HG03103 (cell line): ENCODE data around the gene RBM28.
"Not testable (repeated sequence)": the region's sequence is repeated elsewhere in the genome, so short reads cannot be mapped to it uniquely, and the experiment has no call there.

Experiments
- ATAC-seq: cut with Tn5 transposase; IDR thresholded peaks from one replicate; pipeline ENCODE4 v1.9.1; 2021; ENCODE audit warnings: low read depth; ENCODE audit not compliant: unreplicated experiment

The RBM28 gene

GRCh38 chr7:128302139-128302538, 41.6 kb downstream of the RBM28 start:
- no peak for ATAC-seq

- no peak for ATAC-seq
Observed at GRCh38 chr7:128299109-128299607, 44.5 kb downstream of the RBM28 start.

- not testable (repeated sequence) for ATAC-seq
Observed at GRCh38 chr7:128298004-128298403, 45.7 kb downstream of the RBM28 start.

- ATAC-seq = no peak
Observed at GRCh38 chr7:128287556-128287955, 56.2 kb downstream of the RBM28 start.

- no peak for ATAC-seq
Observed at GRCh38 chr7:128284102-128284501, 59.6 kb downstream of the RBM28 start.

- ATAC-seq = no peak
Observed at GRCh38 chr7:128281605-128282380, 61.9 kb downstream of the RBM28 start.

- not testable (repeated sequence) for ATAC-seq
Observed at GRCh38 chr7:128280451-128280850, 63.3 kb downstream of the RBM28 start.

- ATAC-seq = no peak
Observed at GRCh38 chr7:128279124-128279713, 64.5 kb downstream of the RBM28 start.

GRCh38 chr7:128278366-128278765, 65.3 kb downstream of the RBM28 start:
- no peak for ATAC-seq

- no peak for ATAC-seq
Observed at GRCh38 chr7:128275681-128276080, 68.0 kb downstream of the RBM28 start.

GRCh38 chr7:128274884-128275603, 68.7 kb downstream of the RBM28 start:
- no peak for ATAC-seq

- no peak for ATAC-seq
Observed at GRCh38 chr7:128274246-128274883, 69.3 kb downstream of the RBM28 start.

- no peak for ATAC-seq
Observed at GRCh38 chr7:128271942-128272481, 71.7 kb downstream of the RBM28 start.

- ATAC-seq = no peak
Observed at GRCh38 chr7:128271471-128271941, 72.2 kb downstream of the RBM28 start.

GRCh38 chr7:128270826-128271272, 72.9 kb downstream of the RBM28 start:
- ATAC-seq = no peak

- no peak for ATAC-seq
Observed at GRCh38 chr7:128268233-128268632, 75.5 kb downstream of the RBM28 start.

GRCh38 chr7:128267595-128267924, 76.1 kb downstream of the RBM28 start:
- ATAC-seq = no peak

- ATAC-seq = no peak
Observed at GRCh38 chr7:128266883-128267594, 76.7 kb downstream of the RBM28 start.

- ATAC-seq = no peak
Observed at GRCh38 chr7:128266529-128266882, 77.2 kb downstream of the RBM28 start.

- ATAC-seq = no peak
Observed at GRCh38 chr7:128265906-128266300, 77.8 kb downstream of the RBM28 start.
